Vagina (tissue), 2 donors: ENCODE results near the gene AGBL4. TPM values are rescaled to one million over a fixed set of nuclear protein-coding genes. Genes with fewer than 3 reads are reported as not detected.

Source experiments
- DNase-seq, 2 donors: peaks; one replicate each; pipeline ENCODE4 v3.0.0-alpha.2; 2017; ENCODE audit errors: extremely low spot score in 2 of 2
- H3K27ac ChIP-seq: fragments of 200-600 bp; sonication (generic); one replicate; pipeline ENCODE4 v1.5.1; 2019
- H3K27me3 ChIP-seq: fragments of 200-600 bp; sonication (generic); one replicate; pipeline ENCODE4 v1.5.1; 2019
- H3K36me3 ChIP-seq, 2 donors: fragments of 200-600 bp; sonication (generic); one replicate each; pipeline ENCODE4 v1.5.1; 2017 to 2019
- H3K4me1 ChIP-seq: fragments of 200-600 bp; sonication (generic); one replicate; pipeline ENCODE4 v1.5.1; 2019
- H3K4me3 ChIP-seq, 2 donors: fragments of 200-600 bp; sonication (generic); 1 replicate in 1 of 2; 2 replicates in 1 of 2; pipeline ENCODE4 v1.5.1; 2016 to 2019
- H3K9me3 ChIP-seq: fragments of 200-600 bp; sonication (generic); one replicate; pipeline ENCODE4 v1.5.1; 2019
- CTCF ChIP-seq, 3 experiments: fragments of 450-650 bp in 2 of 3; fragments of 200-600 bp in 1 of 3; sonication (generic) in 1 of 3; IDR thresholded peaks; one replicate each; pipeline ENCODE4 v1.5.1; 2017 to 2019; ENCODE audit warnings: antibody characterized with exemption in 3 of 3, mild to moderate bottlenecking in 2 of 3, moderate library complexity in 2 of 3
- POLR2A ChIP-seq, 2 donors: fragments of 450-650 bp; IDR thresholded peaks; one replicate each; pipeline ENCODE4 v1.6.1; 2017; ENCODE audit warnings: antibody characterized with exemption in 2 of 2, mild to moderate bottlenecking in 2 of 2, moderate library complexity in 2 of 2
- POLR2AphosphoS5 ChIP-seq, 2 donors: sonication (generic); formaldehyde crosslinking; IDR thresholded peaks; one replicate each; pipeline ENCODE4 v1.9.0; 2017; ENCODE audit warnings: antibody characterized with exemption in 2 of 2, mild to moderate bottlenecking in 2 of 2, low read depth in 1 of 2; ENCODE audit not compliant: insufficient read depth in 1 of 2
- intact Hi-C: fragments of 100-400 bp; cut with DNase I; formaldehyde crosslinking; loops from one replicate; pipeline ENCODE4 v1.15.1; 2023
- total RNA-seq: library from RNA; depleted of rRNA; stranded (reverse); fragments of >200 nt; gene quantifications from one replicate; pipeline ENCODE4 v1.2.3, GENCODE V29; 2016

AGBL4 gene
- total RNA-seq, 1 donor from 2014 or later = not detected

GRCh38 chr1:48661726-48662463 is 1361.9 kb downstream of the AGBL4 start:
- H3K27ac ChIP-seq = no peak overlapping the region
- H3K36me3 ChIP-seq = no peaks in the 10 kb centered on the region
- H3K9me3 ChIP-seq = no peaks in the 10 kb centered on the region
- H3K4me3 ChIP-seq = no peak overlapping the region
- DNase-seq = no peak
- intact Hi-C loops = no loop called here
- no peaks in the 10 kb centered on the region for H3K27me3 ChIP-seq
- H3K4me1 ChIP-seq = no peaks in the 10 kb centered on the region
- no peak for TF ChIP-seq POLR2AphosphoS5 (IDR thresholded peaks at IDR 0.05; ENCODE audit: insufficient read depth in 1 of 2, low read depth in 1 of 2)
- no peak for TF ChIP-seq POLR2A (IDR thresholded peaks at IDR 0.05)
- no peak for TF ChIP-seq CTCF (IDR thresholded peaks at IDR 0.05)

GRCh38 chr1:48659801-48660200 is 1364.0 kb downstream of the AGBL4 start:
- intact Hi-C loops = no loop called here
- Histone ChIP-seq H3K4me3 (no peak overlapping the region), H3K36me3 (no peaks in the 10 kb centered on the region), H3K27ac (no peak overlapping the region), H3K9me3 (no peaks in the 10 kb centered on the region), H3K27me3 (no peaks in the 10 kb centered on the region), H3K4me1 (no peaks in the 10 kb centered on the region)
- TF ChIP-seq CTCF (IDR thresholded peaks at IDR 0.05) (no peak), POLR2AphosphoS5 (IDR thresholded peaks at IDR 0.05; ENCODE audit: insufficient read depth in 1 of 2, low read depth in 1 of 2) (no peak), POLR2A (IDR thresholded peaks at IDR 0.05) (no peak)
- DNase-seq = no peak

- no peak for TF ChIP-seq CTCF (IDR thresholded peaks at IDR 0.05)
- no peak for TF ChIP-seq POLR2AphosphoS5 (IDR thresholded peaks at IDR 0.05; ENCODE audit: insufficient read depth in 1 of 2, low read depth in 1 of 2)
- no peak for TF ChIP-seq POLR2A (IDR thresholded peaks at IDR 0.05)
- no peaks in the 10 kb centered on the region for H3K9me3 ChIP-seq
- H3K27ac ChIP-seq = no peak overlapping the region
- H3K27me3 ChIP-seq = no peaks in the 10 kb centered on the region
- H3K36me3 ChIP-seq = no peaks in the 10 kb centered on the region
- no peaks in the 10 kb centered on the region for H3K4me1 ChIP-seq
- intact Hi-C loops = no loop called here
- H3K4me3 ChIP-seq = no peak overlapping the region
- no peak for DNase-seq
These were observed 1366.3 kb downstream of the AGBL4 start for GRCh38 chr1:48657413-48657812.

GRCh38 chr1:48654606-48655210 is 1369.0 kb downstream of the AGBL4 start:
- no peak for DNase-seq
- TF ChIP-seq POLR2A (IDR thresholded peaks at IDR 0.05) (no peak), POLR2AphosphoS5 (IDR thresholded peaks at IDR 0.05; ENCODE audit: insufficient read depth in 1 of 2, low read depth in 1 of 2) (no peak), CTCF (IDR thresholded peaks at IDR 0.05) (no peak)
- Histone ChIP-seq H3K27ac (no peak overlapping the region), H3K36me3 (no peaks in the 10 kb centered on the region), H3K27me3 (no peaks in the 10 kb centered on the region), H3K4me3 (no peak overlapping the region), H3K9me3 (no peaks in the 10 kb centered on the region), H3K4me1 (no peaks in the 10 kb centered on the region)
- intact Hi-C loops = no loop called here

- H3K27ac ChIP-seq = no peak overlapping the region
- H3K9me3 ChIP-seq = no peaks in the 10 kb centered on the region
- no peaks in the 10 kb centered on the region for H3K27me3 ChIP-seq
- no peak for TF ChIP-seq POLR2A (IDR thresholded peaks at IDR 0.05)
- TF ChIP-seq CTCF (IDR thresholded peaks at IDR 0.05) = no peak
- no peak for TF ChIP-seq POLR2AphosphoS5 (IDR thresholded peaks at IDR 0.05; ENCODE audit: insufficient read depth in 1 of 2, low read depth in 1 of 2)
- H3K4me3 ChIP-seq = no peak overlapping the region
- no peaks in the 10 kb centered on the region for H3K36me3 ChIP-seq
- no peak for DNase-seq
- intact Hi-C loops = loop anchor here (2.0 kb wide), 1 partner anchor 44 kb away; no protein-coding TSS in a partner anchor
- H3K4me1 ChIP-seq = no peaks in the 10 kb centered on the region
These were observed 1371.4 kb downstream of the AGBL4 start for GRCh38 chr1:48652334-48652733.
